Astrocyte (in vitro differentiated cells and primary cell): ENCODE measurements around the gene LATS2. TPM values are rescaled to one million over a fixed set of nuclear protein-coding genes. Genes with fewer than 3 reads are reported as not detected.

Source experiments
- DNase-seq: peaks from one replicate; pipeline ENCODE4 v3.0.0-alpha.2; 2010; ENCODE audit warnings: low read depth
- FAIRE-seq: peaks from 2 replicates; lab custom pipeline; 2011; peaks lifted over from hg19 to GRCh38; lab: Jason Lieb, UNC
- H2AFZ ChIP-seq: 2 replicates; pipeline ENCODE4 v1.6.0; 2012; ENCODE audit warnings: low read depth, low read length, inconsistent platforms
- H3K27ac ChIP-seq: 2 replicates; pipeline ENCODE4 v1.5.1; 2011; ENCODE audit warnings: low read depth, low read length, inconsistent platforms
- H3K27me3 ChIP-seq: 2 replicates; pipeline ENCODE4 v1.6.0; 2011; ENCODE audit warnings: low read length, inconsistent platforms; ENCODE audit not compliant: insufficient read depth
- H3K36me3 ChIP-seq: 2 replicates; pipeline ENCODE4 v1.5.1; 2011; ENCODE audit warnings: low read length, inconsistent platforms; ENCODE audit not compliant: insufficient read depth
- H3K4me1 ChIP-seq: 2 replicates; pipeline ENCODE4 v1.5.1; 2011; ENCODE audit warnings: low read length, inconsistent platforms; ENCODE audit not compliant: insufficient read depth
- H3K4me2 ChIP-seq: 2 replicates; pipeline ENCODE4 v1.6.0; 2012; ENCODE audit warnings: low read length, inconsistent platforms
- H3K4me3 ChIP-seq: 2 replicates; pipeline ENCODE4 v1.5.1; 2011; ENCODE audit warnings: low read depth, mild to moderate bottlenecking, low read length, inconsistent platforms; ENCODE audit not compliant: insufficient read depth
- H3K79me2 ChIP-seq: 2 replicates; pipeline ENCODE4 v1.6.0; 2012; ENCODE audit warnings: mild to moderate bottlenecking, low read length, inconsistent platforms; ENCODE audit not compliant: insufficient read depth
- H3K9ac ChIP-seq: 2 replicates; pipeline ENCODE4 v1.6.0; 2012; ENCODE audit warnings: mild to moderate bottlenecking, low read length, inconsistent platforms
- H3K9me3 ChIP-seq: 2 replicates; pipeline ENCODE4 v1.5.1; 2012; ENCODE audit warnings: low read depth, mild to moderate bottlenecking, low read length, inconsistent platforms; ENCODE audit not compliant: insufficient read depth
- H4K20me1 ChIP-seq: 2 replicates; pipeline ENCODE4 v1.6.0; 2012; ENCODE audit warnings: low read length, inconsistent platforms; ENCODE audit not compliant: insufficient read depth
- H3K27ac Mint-ChIP-seq: one replicate; pipeline ENCODE4 v1.8.0; 2021; ENCODE audit warnings: mild to moderate bottlenecking, mixed read lengths; ENCODE audit not compliant: unreplicated experiment
- H3K27me3 Mint-ChIP-seq: one replicate; pipeline ENCODE4 v1.8.0; 2021; ENCODE audit warnings: low read depth, mixed read lengths; ENCODE audit not compliant: unreplicated experiment
- H3K36me3 Mint-ChIP-seq: one replicate; pipeline ENCODE4 v1.8.0; 2021; ENCODE audit warnings: low read depth, mixed read lengths; ENCODE audit not compliant: unreplicated experiment
- H3K4me1 Mint-ChIP-seq: one replicate; pipeline ENCODE4 v1.8.0; 2021; ENCODE audit warnings: low read depth, mixed read lengths; ENCODE audit not compliant: unreplicated experiment
- H3K4me3 Mint-ChIP-seq: one replicate; pipeline ENCODE4 v1.8.0; 2021; ENCODE audit warnings: mild to moderate bottlenecking, moderate library complexity, mixed read lengths; ENCODE audit not compliant: unreplicated experiment
- H3K9me3 Mint-ChIP-seq: one replicate; pipeline ENCODE4 v1.8.0; 2021; ENCODE audit warnings: mild to moderate bottlenecking, mixed read lengths; ENCODE audit not compliant: unreplicated experiment
- CTCF ChIP-seq: IDR thresholded peaks from 2 replicates; pipeline ENCODE4 v1.5.1; 2011; ENCODE audit warnings: low read depth, mild to moderate bottlenecking, inconsistent platforms, low read length, moderate library complexity; ENCODE audit not compliant: insufficient read depth
- EZH2 ChIP-seq: IDR thresholded peaks from 2 replicates; pipeline ENCODE4 v1.6.1; 2012; ENCODE audit warnings: mild to moderate bottlenecking, low read length, inconsistent platforms; ENCODE audit not compliant: insufficient read depth
- total RNA-seq: library from RNA; stranded (reverse); gene quantifications from 2 replicates; pipeline ENCODE4 v1.2.1, GENCODE V29; 2021

The LATS2 gene
- total RNA-seq, 1 donor from 2014 or later, result 46.7 TPM

- TF ChIP-seq EZH2 (no peak), CTCF (no peak)
- no peak overlapping the region for H3K4me3 Mint-ChIP-seq
- Histone ChIP-seq H3K79me2 (peaks cover 92% of the 10 kb centered on the region), H2AFZ (no peak overlapping the region), H3K4me3 (no peak overlapping the region), H3K4me2 (no peak overlapping the region), H4K20me1 (peaks cover 77% of the 10 kb centered on the region), H3K9me3 (no peaks in the 10 kb centered on the region), H3K4me1 (peaks cover 64% of the 10 kb centered on the region), H3K27ac (peak overlapping the region; percentile 17), H3K27me3 (no peaks in the 10 kb centered on the region), H3K9ac (no peak overlapping the region), H3K36me3 (no peaks in the 10 kb centered on the region)
- FAIRE-seq (no peak), DNase-seq (peak; percentile 41)
- H3K4me1 Mint-ChIP-seq, result peaks cover 63% of the 10 kb centered on the region
- H3K27me3 Mint-ChIP-seq, result no peaks in the 10 kb centered on the region
- peaks cover 2% of the 10 kb centered on the region for H3K9me3 Mint-ChIP-seq
- H3K36me3 Mint-ChIP-seq, result peaks cover 9% of the 10 kb centered on the region
- H3K27ac Mint-ChIP-seq, result peak overlapping the region; percentile 15
Measured at GRCh38 chr13:21012841-21013681, 48.3 kb downstream of the LATS2 start.

- Histone ChIP-seq H3K9ac (no peak overlapping the region), H3K9me3 (no peaks in the 10 kb centered on the region), H4K20me1 (peaks cover 81% of the 10 kb centered on the region), H2AFZ (no peak overlapping the region), H3K79me2 (peaks cover 93% of the 10 kb centered on the region), H3K4me1 (peaks cover 59% of the 10 kb centered on the region), H3K36me3 (no peaks in the 10 kb centered on the region), H3K27ac (no peak overlapping the region), H3K4me2 (no peak overlapping the region), H3K27me3 (no peaks in the 10 kb centered on the region), H3K4me3 (no peak overlapping the region)
- Mint-ChIP-seq H3K4me1 (peaks cover 60% of the 10 kb centered on the region), H3K27ac (no peak overlapping the region), H3K9me3 (peaks cover 2% of the 10 kb centered on the region), H3K36me3 (peaks cover 9% of the 10 kb centered on the region), H3K4me3 (no peak overlapping the region), H3K27me3 (no peaks in the 10 kb centered on the region)
- FAIRE-seq (no peak), DNase-seq (peak; percentile 41)
- TF ChIP-seq CTCF, result no peak
- TF ChIP-seq EZH2, result no peak
Measured at GRCh38 chr13:21012211-21012610, 49.2 kb downstream of the LATS2 start.

GRCh38 chr13:21011378-21011777 is 50.0 kb downstream of the LATS2 start:
- Histone ChIP-seq H3K27me3 (no peaks in the 10 kb centered on the region), H3K27ac (peak overlapping the region; percentile 23), H3K36me3 (no peaks in the 10 kb centered on the region), H3K9ac (no peak overlapping the region), H3K9me3 (no peaks in the 10 kb centered on the region), H3K79me2 (peaks cover 96% of the 10 kb centered on the region), H3K4me2 (no peak overlapping the region), H4K20me1 (peaks cover 83% of the 10 kb centered on the region), H3K4me3 (no peak overlapping the region), H2AFZ (no peak overlapping the region), H3K4me1 (peaks cover 51% of the 10 kb centered on the region)
- Mint-ChIP-seq H3K27ac (peak overlapping the region; percentile 60), H3K4me1 (peaks cover 59% of the 10 kb centered on the region), H3K27me3 (no peaks in the 10 kb centered on the region), H3K9me3 (peaks cover 2% of the 10 kb centered on the region), H3K4me3 (peak overlapping the region; percentile 30), H3K36me3 (peaks cover 3% of the 10 kb centered on the region)
- peak; percentile 71 for DNase-seq
- no peak for TF ChIP-seq EZH2
- no peak for TF ChIP-seq CTCF
- no peak for FAIRE-seq
